Occipital lobe (tissue), 2 donors: ENCODE measurements around the gene INMT. TPM values are rescaled to one million over a fixed set of nuclear protein-coding genes. Genes with fewer than 3 reads are reported as not detected.
"Not testable (repeated sequence)": the region's sequence is repeated elsewhere in the genome, so short reads cannot be mapped to it uniquely, and the experiment has no call there.

Source experiments
- DNase-seq: peaks from one replicate; lab custom pipeline; 2025; lab: John Stamatoyannopoulos, UW
- total RNA-seq: library from RNA; depleted of rRNA; stranded (reverse); fragments of >200 nt; gene quantifications from one replicate; pipeline ENCODE4 v1.2.3, GENCODE V29; 2014

Gene INMT
- total RNA-seq: 0.16 TPM

DNA sequence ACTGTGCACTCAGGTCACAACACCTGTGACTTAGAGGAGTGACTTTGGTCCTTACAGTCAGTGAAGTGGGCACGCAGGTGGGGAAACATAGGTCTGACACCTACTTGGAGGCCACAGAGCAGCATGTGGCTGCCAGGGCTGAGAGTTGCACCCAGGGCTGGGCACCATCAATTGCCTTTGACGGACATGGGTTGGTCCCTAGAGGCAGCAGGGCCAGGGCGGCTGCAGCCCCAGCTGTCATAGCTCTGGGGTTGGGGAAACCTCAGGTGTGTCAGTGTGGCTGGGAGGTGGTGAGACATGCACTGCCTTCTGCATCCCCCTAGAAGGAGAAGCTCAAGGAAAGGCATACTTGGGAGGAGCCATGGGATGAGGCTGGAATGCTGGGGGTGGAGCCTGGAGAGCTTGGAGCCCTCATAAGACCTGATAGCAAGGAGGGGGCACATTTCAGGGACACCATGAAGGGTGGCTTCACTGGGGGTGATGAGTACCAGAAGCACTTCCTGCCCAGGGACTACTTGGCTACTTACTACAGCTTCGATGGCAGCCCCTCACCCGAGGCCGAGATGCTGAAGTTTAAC lies at the start of gene INMT:
Gene INMT, plus strand, starts transcription at position 440 of the 578 bp plus-strand sequence. Its CDS starts 16 bp downstream, at position 456.
- no peak for DNase-seq

DNA sequence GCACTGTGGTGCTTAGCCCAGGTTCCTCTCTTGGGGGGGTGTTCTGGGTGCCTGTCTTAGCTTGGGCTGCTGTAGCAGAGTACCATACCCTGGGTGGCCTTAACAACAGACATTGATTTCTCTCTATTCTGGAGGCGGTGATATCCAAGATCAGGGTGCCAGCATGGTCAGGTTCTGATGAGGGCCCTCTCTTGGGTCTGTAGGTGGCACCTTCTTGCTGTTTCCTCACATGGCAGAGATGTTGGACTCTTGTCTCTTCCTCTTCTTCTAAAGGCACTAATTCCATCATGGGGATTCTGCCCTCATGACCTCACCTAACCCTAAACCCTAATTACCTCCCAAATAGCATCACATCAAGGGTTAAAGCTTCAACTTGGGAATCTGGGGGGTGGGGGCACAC lies 49.7 kb upstream of the INMT start:
- no peak for DNase-seq

DNA sequence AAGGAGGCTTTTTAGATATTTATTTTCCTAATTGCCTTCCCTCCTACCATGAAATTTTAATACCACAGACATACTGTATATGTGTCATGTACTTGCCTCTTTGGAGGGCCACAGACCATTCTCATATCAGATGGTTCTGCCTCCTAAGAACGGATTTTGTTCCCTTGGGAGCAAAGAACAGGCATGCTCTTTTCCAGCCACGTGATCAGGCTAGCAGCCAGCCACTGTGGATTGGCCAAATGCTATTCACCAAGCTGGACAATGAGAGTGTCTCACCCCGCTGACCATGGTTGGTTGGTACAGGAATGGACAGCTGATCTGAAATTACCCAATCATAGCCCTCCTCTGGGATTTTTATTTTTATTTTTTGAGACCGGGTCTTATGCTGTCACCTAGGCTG lies 48.2 kb upstream of the INMT start:
- DNase-seq: no peak

DNA sequence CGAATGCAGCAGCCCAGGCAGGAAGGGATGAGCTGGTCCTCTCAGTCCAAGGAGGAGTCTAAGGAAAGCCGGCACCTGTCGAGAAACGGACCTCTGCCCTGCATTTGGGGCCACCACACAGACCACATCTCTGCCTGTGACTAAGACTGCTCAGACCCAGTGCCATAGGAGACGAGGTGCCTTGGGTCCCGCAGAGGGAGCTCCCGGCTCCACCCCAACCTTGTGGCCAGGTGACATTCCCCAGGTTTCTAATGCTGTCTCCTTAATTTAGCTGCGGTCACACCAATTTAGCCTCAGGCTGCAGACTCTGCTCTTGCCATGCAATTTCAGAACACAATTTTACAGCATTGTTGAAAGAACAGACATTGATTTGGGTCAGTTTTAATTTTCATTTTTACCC lies 46.9 kb upstream of the INMT start:
- DNase-seq: no peak

DNA sequence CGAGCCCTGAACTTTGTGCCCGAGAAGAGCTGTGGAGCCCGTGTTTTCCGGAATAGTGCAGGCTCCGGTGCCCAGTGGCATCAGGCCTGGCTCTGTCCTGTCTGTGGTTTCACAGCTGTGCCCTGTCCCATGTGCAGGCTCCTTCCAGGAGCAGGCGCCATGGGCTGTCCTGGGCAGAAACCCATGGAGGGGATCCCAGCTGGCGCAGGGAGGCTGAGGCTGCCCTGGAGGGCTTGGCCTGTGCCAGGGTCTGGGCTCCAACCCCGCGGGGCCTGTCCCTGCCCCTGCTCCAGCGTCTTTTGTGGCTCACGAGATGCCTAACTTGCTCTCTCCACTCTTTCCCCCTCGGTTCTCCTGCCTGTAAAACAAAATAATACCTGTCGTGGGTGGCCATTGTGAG lies 46.3 kb upstream of the INMT start:
- DNase-seq: no peak

DNA sequence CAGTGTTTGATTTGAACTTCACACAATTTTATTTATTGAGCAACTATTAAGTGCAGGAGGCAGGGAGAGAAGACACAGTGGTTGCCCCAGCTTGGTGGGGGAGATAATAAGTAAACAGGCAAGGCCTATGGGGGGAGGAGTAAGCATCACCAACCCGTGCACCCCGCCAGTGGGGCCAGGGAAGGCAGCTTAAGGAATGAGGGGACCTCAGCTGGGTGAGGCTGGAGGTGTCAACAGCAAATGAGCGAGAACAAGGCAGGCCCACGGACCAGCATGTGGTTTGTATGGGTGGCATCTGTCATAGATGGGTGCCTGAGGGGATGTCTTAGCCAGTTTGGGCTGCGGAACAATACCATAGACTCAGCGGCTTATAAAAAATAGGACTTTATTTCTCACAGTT lies 45.6 kb upstream of the INMT start:
- no peak for DNase-seq

DNA sequence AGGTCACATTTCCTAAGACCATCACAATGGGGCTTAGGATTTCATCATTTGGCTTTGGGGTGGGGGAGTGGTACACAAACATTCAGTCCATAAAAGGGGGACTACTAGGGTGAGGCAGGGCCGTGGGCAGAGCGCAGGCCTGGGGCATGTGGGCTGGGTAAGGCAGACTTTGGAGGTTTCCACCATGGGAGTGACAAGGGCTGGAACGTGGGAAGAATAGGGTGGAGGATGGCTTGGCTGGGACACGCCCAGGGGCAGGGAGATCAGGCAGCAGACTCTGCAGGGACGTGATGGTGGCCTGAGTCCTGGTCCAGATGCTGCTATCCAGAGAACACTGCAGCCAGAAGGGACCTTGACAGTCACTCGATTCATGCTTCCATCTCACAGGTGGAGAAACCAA lies 45.0 kb upstream of the INMT start:
- DNase-seq: no peak

DNA sequence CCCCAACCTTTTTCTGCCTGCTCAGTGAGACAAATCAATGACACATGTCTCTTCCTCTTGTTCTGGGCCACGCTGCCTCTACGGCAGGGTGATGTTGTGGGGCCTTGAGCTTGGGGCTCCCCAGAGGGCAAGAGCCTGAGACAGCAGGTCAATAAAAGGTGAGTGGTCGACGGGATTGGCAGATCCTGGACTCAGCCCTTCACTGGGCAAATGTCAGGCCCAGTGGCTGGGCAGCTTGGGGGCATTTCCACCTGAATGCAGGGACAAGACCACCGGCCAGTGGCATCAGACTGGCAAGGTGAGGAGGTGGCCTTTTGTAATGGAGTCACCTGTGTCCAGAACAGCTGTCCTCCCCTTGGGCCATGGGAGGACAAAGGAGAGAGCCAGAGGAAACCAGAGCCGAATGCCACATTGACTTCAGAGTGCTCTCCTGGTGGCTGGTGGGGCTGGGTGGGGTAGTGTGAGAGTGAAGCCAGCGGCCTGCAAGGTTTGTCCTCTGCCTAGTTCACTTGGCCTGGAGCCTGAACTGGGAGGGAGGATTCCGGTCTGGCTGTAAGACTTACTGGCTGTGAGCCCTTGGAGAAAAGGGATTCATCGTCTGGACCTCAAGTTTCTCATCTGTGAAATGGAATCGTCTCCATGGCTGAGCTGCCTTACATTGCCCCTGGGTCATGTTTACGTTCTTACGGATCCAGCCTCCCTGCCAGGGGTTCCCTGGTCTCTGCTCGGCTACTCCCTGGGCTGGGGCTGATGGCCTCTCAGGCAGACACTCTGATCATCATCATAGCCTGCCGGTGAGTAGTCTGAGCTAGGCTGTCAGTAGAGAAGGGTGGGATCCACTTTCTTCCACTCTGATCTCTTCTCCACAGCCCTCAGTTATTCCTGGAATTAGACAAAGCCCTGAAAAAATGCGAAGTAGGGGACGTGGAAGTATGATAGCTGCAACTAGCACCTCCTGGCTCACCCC lies 44.3 kb upstream of the INMT start:
- DNase-seq: no peak

DNA sequence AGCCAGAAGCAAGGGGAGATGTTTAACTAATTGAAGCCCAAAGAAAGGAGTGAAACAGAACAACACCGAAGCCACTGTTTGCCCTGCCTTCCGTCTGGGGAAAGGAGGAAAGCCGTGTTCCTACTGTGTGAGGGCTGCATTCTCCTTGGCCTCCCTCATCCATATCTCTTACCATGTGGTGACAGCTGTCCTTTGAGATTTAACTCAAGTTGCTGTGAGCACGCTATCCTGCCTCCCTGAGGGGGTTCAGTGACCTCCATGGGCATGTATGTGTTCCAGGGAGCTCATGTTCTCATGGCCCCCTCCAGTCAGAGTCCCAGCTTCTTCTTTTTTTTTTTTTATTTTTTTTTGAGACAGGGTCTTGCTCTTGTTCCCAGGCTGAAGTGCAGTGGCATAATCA lies 43.5 kb upstream of the INMT start:
- DNase-seq: no peak

DNA sequence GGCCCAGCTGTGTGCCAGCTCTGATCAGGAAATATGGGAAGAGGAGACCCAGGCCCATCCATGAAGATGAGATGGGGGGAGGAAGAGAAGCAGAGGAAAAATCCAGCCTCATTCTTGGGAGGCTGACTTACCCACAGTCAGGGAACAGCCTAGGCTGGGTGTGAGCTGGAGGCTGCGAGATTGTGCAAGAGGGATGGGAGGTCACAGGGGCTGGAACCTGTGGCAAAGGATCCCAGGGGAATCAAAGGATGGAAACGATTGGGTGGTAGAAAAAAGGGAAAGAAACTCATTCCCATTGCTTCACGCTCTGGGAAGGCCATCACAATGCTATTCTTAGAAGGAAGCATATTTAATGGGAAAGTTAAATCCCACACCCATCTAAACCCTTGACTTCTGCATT lies 43.0 kb upstream of the INMT start:
- DNase-seq: no peak

DNA sequence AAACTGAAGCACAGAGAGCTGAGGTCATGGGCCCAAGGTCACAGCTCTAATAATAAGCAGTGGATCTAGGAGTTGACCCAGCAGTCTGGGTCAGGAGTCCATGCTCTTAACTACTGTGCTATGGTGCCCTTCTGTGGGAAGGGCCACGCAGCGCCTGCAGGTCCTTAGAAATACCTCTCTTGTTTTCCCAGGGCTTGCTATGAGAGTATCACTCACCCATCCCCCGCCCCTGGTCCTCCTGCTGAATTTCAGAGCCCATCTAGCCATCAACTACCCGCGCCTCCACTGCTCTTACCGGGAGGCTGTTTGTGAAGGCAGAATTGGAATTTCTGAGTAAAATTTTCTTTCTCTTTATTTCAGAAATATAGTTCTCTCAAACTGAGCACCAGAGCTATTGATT lies 42.4 kb upstream of the INMT start:
- no peak for DNase-seq

DNA sequence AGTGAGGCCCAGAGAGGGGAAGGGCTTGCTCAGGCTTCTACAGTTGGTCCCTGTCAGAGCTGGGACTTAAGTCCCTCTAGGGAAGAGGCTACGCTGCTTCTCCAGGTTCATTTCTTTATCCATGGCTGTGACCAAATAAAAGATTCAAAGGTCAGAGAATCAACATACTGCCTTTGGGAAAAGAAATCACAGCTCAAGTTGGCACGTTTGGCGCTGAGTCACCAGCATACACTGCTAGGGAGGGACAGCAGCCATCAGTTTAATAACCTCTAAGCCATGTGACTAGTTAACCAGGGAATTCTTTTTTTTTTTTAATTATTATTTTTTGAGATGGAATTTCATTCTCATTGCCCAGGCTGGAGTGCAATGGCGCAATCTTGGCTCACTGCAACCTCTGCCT lies 41.3 kb upstream of the INMT start:
- DNase-seq: no peak

DNA sequence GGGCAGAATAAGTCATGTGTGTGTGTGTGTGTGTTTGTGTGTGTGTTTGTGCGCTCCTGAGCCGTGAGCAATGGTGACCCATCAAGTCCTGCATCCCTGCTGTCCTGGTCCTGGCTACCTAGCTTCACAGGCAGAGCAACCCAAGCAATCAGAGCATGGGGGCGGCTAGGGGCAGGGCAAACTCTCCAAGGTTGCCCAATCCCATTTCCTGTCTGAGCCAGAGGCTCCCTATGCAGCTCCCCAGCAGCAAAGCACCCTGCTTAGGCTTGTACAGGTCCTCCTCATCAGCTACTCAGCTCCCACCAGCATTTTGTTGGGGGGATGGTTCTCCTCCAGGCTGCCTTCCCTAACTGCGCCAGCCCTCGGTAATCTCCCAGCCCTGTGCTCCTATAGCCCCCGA lies 38.5 kb upstream of the INMT start:
- no peak for DNase-seq

DNA sequence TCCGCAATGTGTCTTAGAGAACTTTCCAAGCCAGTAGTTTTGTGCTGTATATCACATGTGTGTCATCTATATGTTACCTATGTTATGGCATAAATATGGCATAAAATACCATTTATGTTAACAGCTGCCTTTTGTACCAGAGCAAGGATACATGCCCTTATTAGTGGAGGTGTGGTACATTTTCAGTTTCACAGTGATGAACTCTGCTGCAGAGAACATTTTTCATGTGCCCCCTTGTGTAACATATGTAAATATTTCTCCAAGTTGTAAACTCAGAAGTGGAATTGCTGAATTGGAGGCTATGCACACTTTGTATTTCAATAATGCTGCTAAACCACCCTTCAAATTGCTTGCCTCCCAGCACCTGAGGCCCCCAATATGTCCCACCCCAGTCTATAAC lies 37.8 kb upstream of the INMT start:
- DNase-seq: no peak

DNA sequence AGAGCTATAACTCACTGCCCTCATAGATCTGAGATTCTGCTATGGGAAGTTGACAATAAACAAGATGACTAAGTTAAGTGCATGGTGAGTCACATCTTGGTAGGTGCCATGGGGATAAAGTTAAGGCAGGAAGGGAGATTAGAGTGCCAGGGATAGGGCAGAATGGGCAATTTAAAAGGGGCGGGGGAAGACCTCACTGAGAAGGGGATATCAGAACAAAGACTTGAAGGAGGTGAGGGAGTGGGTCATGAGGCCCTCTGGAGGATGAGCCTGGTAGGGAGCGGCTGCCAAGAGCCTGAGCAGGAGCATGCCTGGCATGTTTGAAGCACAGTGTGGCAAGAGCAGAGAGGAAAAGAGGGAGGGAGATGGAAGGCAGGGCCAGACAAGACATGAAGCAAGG lies 34.8 kb upstream of the INMT start:
- no peak for DNase-seq

DNA sequence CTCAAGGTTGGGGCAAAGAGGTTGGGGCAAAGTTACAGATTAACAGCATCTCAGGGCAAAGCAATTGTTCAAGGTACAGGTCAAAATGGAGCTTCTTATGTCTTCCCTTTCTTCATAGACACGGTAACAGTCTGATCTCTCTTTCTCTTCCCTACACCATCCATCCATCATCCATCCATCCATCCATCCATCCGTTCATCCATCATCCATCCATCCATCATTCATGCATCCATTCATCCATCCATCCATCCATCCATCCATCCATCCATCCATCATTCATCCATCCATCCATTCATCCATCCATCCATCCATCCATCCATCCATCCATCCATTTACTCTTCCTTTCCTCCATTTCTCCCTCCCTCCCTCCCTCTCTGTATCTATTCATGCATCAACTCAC lies 32.5 kb upstream of the INMT start:
- not testable (repeated sequence) for DNase-seq

DNA sequence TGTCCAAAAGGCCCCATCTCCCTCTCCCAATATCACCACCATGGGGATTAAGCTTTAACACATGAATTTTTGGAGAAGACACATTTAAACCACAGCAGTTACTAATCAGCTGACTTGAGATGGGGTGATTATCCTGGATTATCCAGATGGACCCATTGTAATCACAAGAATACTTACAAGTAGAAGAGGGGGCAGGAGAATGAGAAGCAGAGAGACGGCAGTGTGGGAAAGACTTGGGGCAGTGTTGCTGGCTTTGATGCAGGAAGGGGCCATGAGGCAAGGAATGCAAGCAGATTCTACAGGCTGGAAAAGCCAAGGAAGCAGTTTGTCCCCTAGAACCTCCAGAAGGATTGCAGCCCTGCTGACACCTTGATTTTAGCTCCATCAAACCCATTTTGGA lies 30.7 kb upstream of the INMT start:
- DNase-seq: no peak

DNA sequence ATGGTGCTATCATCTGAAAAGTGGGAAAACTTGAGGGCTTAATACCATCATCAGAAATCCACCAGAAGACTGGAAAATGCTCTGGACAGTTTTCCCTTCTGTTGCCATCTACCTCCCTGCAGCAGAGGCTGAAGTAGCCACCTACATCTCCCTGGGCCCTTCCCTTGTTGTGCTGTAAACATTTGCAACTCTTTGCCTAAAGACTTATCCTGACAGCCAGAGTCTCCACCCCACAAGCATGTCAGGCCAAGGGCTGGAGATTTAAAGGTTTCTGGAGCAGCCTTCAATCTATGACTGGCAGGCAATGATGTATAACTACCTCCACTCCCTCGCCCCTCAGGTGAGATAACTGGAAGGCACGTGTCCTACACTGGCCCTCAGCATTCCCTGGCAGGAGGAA lies 29.7 kb upstream of the INMT start:
- DNase-seq: no peak

DNA sequence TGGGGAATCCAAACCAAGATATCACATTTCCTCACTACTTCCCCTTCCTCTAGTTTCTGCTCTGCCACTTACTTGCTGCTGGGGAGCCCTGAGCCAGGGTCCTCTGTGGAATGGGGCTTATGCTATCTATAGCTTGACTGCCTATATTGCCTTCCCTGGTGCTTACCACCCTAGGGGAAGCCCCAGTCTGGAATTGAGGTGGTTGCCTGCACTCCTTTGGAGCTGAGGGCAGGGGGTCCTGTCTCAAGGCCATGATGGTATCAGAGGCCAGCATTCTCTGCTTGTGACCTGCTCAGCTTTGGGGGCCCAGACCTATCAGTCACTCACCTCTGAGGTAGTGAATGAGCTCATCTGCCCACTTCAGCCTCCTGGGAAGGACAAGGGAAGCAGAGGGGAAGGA lies 29.3 kb upstream of the INMT start:
- no peak for DNase-seq

DNA sequence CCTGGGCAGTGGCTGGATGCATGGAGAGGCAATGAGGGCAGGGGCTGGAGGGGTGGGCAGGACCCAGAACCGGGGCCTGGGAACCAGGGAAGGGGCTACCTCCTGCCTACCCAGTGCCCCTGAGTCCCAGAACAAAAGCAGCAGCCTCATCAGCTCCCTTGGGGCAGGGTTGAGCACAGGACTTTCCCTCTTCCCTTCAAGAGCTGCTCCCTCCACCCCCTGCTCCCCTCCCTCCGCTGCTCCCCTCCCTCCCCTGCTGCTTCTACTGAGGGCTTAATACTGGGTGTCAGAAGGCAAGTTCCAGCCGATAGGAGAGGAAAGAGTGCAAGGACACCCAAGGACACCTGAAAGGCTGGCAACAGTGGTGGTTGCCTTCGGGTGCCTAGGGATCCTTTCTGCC lies 28.2 kb upstream of the INMT start:
- no peak for DNase-seq

DNA sequence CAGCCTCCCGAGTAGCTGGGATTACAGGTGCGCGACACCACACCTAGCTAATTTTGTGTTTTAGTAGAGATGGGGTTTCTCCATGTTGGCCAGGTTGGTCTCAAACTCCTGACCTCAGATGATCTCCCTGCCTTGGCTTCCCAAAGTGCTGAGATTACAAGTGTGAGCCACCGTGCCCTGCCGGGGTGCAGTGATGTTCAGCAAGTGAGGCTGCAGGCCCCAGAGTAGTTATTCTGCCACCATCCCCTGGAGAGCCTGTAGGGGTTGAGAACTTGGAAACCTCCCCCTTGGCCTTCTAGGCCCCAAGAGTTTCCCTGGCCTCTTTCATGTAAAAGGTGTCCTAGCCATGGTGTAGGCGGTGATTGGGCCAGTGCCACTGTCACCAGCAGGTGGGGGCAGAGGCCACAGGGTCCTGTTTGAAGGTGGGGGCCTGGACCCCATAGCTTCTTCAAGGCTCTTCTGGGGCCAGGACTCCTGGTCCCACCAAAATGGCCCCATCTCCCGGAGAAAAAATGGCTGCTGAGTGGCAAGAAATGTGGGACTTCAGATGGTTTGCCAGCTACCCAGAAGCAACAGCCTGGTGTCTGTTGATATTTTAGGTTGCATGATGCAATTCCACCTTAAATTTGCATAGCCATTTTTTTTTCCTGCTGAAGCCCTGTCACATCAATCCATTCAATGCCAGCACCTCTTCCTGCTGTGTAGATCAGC lies 25.5 kb upstream of the INMT start:
- no peak for DNase-seq
